Stimulated activated naive B cell treated with anti-CD40 and anti-IgM and Interleukin-4, amounts not matched to agents 10 μg/mL and 1 μg/mL and 100 μg/mL, for 72 hours (primary cell): ENCODE measurements around the gene PRKAR1B.

Experiments used
- ATAC-seq, 2 donors: fragments of 150-1000 bp; cut with Tn5 transposase; replicated peaks; 2 replicates each; pipeline ENCODE4 v1.10.0; 2021; ENCODE audit warnings: moderate library complexity in 1 of 2
- DNase-seq: peaks from one replicate; pipeline ENCODE4 v3.0.0; 2021
- H3K27ac Mint-ChIP-seq: one replicate; pipeline ENCODE4 v1.8.0; 2022; ENCODE audit warnings: mild to moderate bottlenecking, mixed read lengths
- H3K27me3 Mint-ChIP-seq, 2 donors: one replicate each; pipeline ENCODE4 v1.8.0; 2022; ENCODE audit warnings: mixed read lengths in 2 of 2
- H3K36me3 Mint-ChIP-seq, 2 donors: one replicate each; pipeline ENCODE4 v1.8.0; 2022; ENCODE audit warnings: mixed read lengths in 2 of 2, mild to moderate bottlenecking in 1 of 2
- H3K4me1 Mint-ChIP-seq, 2 donors: one replicate each; pipeline ENCODE4 v1.8.0; 2022; ENCODE audit warnings: mixed read lengths in 2 of 2, mild to moderate bottlenecking in 1 of 2
- H3K4me3 Mint-ChIP-seq, 2 donors: one replicate each; pipeline ENCODE4 v1.8.0; 2022; ENCODE audit warnings: mild to moderate bottlenecking in 2 of 2, mixed read lengths in 2 of 2, moderate library complexity in 1 of 2
- H3K9me3 Mint-ChIP-seq, 2 donors: one replicate each; pipeline ENCODE4 v1.8.0; 2022; ENCODE audit warnings: mixed read lengths in 2 of 2, mild to moderate bottlenecking in 1 of 2

PRKAR1B gene

GRCh38 chr7:582081-582835, 144.8 kb downstream of the PRKAR1B start:
- DNase-seq (no peak), ATAC-seq (no peak)
- Mint-ChIP-seq H3K27ac (no peak overlapping the region), H3K27me3 (no peaks in the 10 kb centered on the region), H3K4me3 (no peak overlapping the region), H3K36me3 (peaks cover 50 to 65% of the 10 kb centered on the region in 2 donors), H3K4me1 (peaks cover 23 to 24% of the 10 kb centered on the region in 2 donors), H3K9me3 (peaks cover 11 to 17% of the 10 kb centered on the region in 2 donors)

- ATAC-seq (no peak), DNase-seq (no peak)
- Mint-ChIP-seq H3K4me1 (peaks cover 0 to 7% of the 10 kb centered on the region in 2 donors), H3K36me3 (peaks cover 42 to 58% of the 10 kb centered on the region in 2 donors), H3K9me3 (peaks cover 5 to 10% of the 10 kb centered on the region in 2 donors), H3K27me3 (no peaks in the 10 kb centered on the region), H3K27ac (no peak overlapping the region), H3K4me3 (no peak overlapping the region)
Measured at GRCh38 chr7:578386-578785, 148.7 kb downstream of the PRKAR1B start.

- H3K9me3 Mint-ChIP-seq, result peaks cover 4 to 7% of the 10 kb centered on the region in 2 donors
- no peaks in the 10 kb centered on the region for H3K27me3 Mint-ChIP-seq
- H3K36me3 Mint-ChIP-seq, result peaks cover 40 to 56% of the 10 kb centered on the region in 2 donors
- DNase-seq, result no peak
- no peak for ATAC-seq
- peaks cover 0 to 6% of the 10 kb centered on the region in 2 donors for H3K4me1 Mint-ChIP-seq
- no peak overlapping the region for H3K27ac Mint-ChIP-seq
- no peak overlapping the region for H3K4me3 Mint-ChIP-seq
Measured at GRCh38 chr7:577741-578370, 149.2 kb downstream of the PRKAR1B start.

- Mint-ChIP-seq H3K27ac (no peak overlapping the region), H3K4me3 (no peak overlapping the region), H3K9me3 (peaks cover 4 to 7% of the 10 kb centered on the region in 2 donors), H3K36me3 (peaks cover 40 to 51% of the 10 kb centered on the region in 2 donors), H3K27me3 (no peaks in the 10 kb centered on the region), H3K4me1 (peaks cover 0 to 6% of the 10 kb centered on the region in 2 donors)
- ATAC-seq (no peak), DNase-seq (no peak)
Measured at GRCh38 chr7:577278-577665, 149.8 kb downstream of the PRKAR1B start.

- H3K27me3 Mint-ChIP-seq, result no peaks in the 10 kb centered on the region
- H3K4me1 Mint-ChIP-seq, result peaks cover 0 to 6% of the 10 kb centered on the region in 2 donors
- H3K9me3 Mint-ChIP-seq, result peaks cover 4 to 7% of the 10 kb centered on the region in 2 donors
- peaks cover 37 to 46% of the 10 kb centered on the region in 2 donors for H3K36me3 Mint-ChIP-seq
- H3K4me3 Mint-ChIP-seq, result no peak overlapping the region
- DNase-seq, result no peak
- no peak for ATAC-seq
- H3K27ac Mint-ChIP-seq, result no peak overlapping the region
Measured at GRCh38 chr7:576524-577277, 150.4 kb downstream of the PRKAR1B start.

GRCh38 chr7:575425-576366, 151.4 kb downstream of the PRKAR1B start:
- ATAC-seq (no peak), DNase-seq (no peak)
- peaks cover 4 to 7% of the 10 kb centered on the region in 2 donors for H3K9me3 Mint-ChIP-seq
- H3K36me3 Mint-ChIP-seq, result peaks cover 35 to 43% of the 10 kb centered on the region in 2 donors
- no peak overlapping the region for H3K4me3 Mint-ChIP-seq
- peak overlapping the region; percentile 26 for H3K27ac Mint-ChIP-seq
- peaks cover 0 to 6% of the 10 kb centered on the region in 2 donors for H3K4me1 Mint-ChIP-seq
- no peaks in the 10 kb centered on the region for H3K27me3 Mint-ChIP-seq

GRCh38 chr7:574661-575395, 152.3 kb downstream of the PRKAR1B start:
- H3K4me3 Mint-ChIP-seq, result no peak overlapping the region
- H3K4me1 Mint-ChIP-seq, result peaks cover 0 to 6% of the 10 kb centered on the region in 2 donors
- peak overlapping the region; percentile 25 for H3K27ac Mint-ChIP-seq
- peaks cover 35 to 43% of the 10 kb centered on the region in 2 donors for H3K36me3 Mint-ChIP-seq
- ATAC-seq (no peak), DNase-seq (no peak)
- H3K9me3 Mint-ChIP-seq, result peaks cover 4 to 7% of the 10 kb centered on the region in 2 donors
- no peaks in the 10 kb centered on the region for H3K27me3 Mint-ChIP-seq

GRCh38 chr7:573933-574381, 153.1 kb downstream of the PRKAR1B start:
- H3K27me3 Mint-ChIP-seq, result no peaks in the 10 kb centered on the region
- no peak for ATAC-seq
- peaks cover 4 to 7% of the 10 kb centered on the region in 2 donors for H3K9me3 Mint-ChIP-seq
- H3K36me3 Mint-ChIP-seq, result peaks cover 32 to 38% of the 10 kb centered on the region in 2 donors
- H3K4me3 Mint-ChIP-seq, result no peak overlapping the region
- peaks cover 0 to 5% of the 10 kb centered on the region in 2 donors for H3K4me1 Mint-ChIP-seq
- no peak for DNase-seq
- no peak overlapping the region for H3K27ac Mint-ChIP-seq

GRCh38 chr7:573269-573932, 153.7 kb downstream of the PRKAR1B start:
- no peak for DNase-seq
- peaks cover 28 to 37% of the 10 kb centered on the region in 2 donors for H3K36me3 Mint-ChIP-seq
- H3K4me3 Mint-ChIP-seq, result no peak overlapping the region
- no peaks in the 10 kb centered on the region for H3K27me3 Mint-ChIP-seq
- peaks cover 0 to 3% of the 10 kb centered on the region in 2 donors for H3K4me1 Mint-ChIP-seq
- no peak for ATAC-seq
- no peak overlapping the region for H3K27ac Mint-ChIP-seq
- H3K9me3 Mint-ChIP-seq, result peaks cover 4 to 7% of the 10 kb centered on the region in 2 donors

- Mint-ChIP-seq H3K4me1 (peaks cover 0 to 3% of the 10 kb centered on the region in 2 donors), H3K4me3 (no peak overlapping the region), H3K27me3 (no peaks in the 10 kb centered on the region), H3K36me3 (peaks cover 28 to 32% of the 10 kb centered on the region in 2 donors), H3K9me3 (peaks cover 4 to 7% of the 10 kb centered on the region in 2 donors), H3K27ac (no peak overlapping the region)
- ATAC-seq, result no peak
- no peak for DNase-seq
Measured at GRCh38 chr7:572416-573268, 154.4 kb downstream of the PRKAR1B start.

GRCh38 chr7:571718-572415, 155.2 kb downstream of the PRKAR1B start:
- Mint-ChIP-seq H3K36me3 (peaks cover 23 to 27% of the 10 kb centered on the region in 2 donors), H3K27ac (no peak overlapping the region), H3K4me1 (peaks cover 0 to 3% of the 10 kb centered on the region in 2 donors), H3K4me3 (no peak overlapping the region), H3K27me3 (no peaks in the 10 kb centered on the region), H3K9me3 (peaks cover 4 to 7% of the 10 kb centered on the region in 2 donors)
- ATAC-seq (no peak), DNase-seq (no peak)
